Measurements from ENCODE around the gene SCP2.

Gene SCP2, protein sequence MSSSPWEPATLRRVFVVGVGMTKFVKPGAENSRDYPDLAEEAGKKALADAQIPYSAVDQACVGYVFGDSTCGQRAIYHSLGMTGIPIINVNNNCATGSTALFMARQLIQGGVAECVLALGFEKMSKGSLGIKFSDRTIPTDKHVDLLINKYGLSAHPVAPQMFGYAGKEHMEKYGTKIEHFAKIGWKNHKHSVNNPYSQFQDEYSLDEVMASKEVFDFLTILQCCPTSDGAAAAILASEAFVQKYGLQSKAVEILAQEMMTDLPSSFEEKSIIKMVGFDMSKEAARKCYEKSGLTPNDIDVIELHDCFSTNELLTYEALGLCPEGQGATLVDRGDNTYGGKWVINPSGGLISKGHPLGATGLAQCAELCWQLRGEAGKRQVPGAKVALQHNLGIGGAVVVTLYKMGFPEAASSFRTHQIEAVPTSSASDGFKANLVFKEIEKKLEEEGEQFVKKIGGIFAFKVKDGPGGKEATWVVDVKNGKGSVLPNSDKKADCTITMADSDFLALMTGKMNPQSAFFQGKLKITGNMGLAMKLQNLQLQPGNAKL

DNA sequence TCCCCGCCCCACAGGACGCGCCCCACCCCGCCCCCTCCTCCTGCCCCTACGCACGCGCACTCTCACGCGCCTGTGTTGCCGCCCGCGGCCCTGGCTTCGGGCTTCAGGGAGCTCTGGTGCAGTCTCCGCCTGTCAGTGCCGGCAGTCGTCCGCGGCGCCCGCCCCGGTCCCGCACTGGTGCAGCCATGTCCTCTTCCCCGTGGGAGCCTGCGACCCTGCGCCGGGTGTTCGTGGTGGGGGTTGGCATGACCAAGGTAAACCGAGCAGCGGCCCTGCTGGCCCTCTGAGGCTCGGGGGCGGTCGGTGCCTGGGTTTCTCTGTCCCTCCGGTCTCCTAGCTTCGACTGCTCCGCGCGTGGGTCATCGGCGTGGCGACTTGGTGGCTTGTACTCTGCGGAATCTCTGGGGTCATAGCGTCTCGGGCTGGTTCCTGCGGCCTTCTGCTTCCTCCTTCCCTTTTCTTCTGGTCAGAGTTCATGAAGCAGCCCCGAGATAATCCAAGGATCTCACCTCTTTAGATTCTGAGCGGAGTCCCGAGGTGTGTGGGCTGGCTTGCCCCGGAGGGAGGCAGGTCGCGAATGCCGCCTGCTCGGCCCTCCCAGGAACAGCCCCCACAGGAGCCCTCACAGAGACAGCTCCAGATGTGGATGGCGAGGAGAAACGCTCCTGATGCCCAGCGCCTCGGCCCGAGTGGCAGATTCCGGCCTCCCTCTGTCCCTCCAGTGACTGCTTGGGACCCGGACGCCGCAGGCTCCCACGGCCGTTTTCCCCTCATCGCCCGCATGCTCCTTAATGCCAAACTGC, at the start of gene SCP2:
SCP2 (plus strand) TSS at position 65 of the 803 bp plus-strand sequence; CDS start at position 186, 121 bp downstream.
- DNase-seq = peak; percentile 23 to 55

DNA sequence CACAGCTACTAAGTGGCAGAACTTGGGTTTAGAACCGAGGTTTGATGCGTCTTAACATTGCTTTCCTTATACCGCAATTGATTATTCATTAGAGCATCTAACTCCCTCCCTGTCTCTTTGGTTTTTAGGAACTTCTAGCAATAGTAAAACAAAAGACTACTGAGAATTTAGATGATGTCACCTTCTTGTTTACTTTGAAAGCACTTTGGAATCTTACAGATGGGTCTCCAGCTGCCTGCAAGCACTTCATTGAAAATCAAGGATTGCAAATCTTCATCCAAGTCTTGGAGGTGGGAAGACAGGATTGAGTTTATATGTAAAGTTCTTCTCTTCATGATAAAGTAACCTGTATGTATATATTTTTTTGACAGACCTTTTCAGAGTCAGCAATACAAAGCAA, 49.5 kb upstream of the SCP2 start:
- no peak for DNase-seq

DNA sequence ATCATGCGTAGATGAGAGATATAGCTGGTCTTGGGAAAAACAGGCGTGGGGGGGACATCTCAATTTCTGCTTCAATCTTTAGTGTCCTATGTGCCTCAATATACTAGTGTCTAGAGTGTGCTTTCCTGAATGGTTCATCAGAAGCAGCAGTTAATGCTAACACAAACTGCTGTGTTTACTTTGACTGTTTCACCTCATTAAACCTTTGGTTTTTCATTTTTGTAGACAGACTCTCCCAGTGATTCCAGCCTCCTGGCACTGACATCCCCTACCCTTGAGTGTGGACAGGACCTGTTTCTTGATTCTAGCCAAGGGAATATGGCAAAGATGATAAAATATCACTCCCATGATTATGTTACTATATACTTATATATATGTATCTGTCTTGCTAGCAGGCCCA, 46.9 kb upstream of the SCP2 start:
- no peak for DNase-seq

DNA sequence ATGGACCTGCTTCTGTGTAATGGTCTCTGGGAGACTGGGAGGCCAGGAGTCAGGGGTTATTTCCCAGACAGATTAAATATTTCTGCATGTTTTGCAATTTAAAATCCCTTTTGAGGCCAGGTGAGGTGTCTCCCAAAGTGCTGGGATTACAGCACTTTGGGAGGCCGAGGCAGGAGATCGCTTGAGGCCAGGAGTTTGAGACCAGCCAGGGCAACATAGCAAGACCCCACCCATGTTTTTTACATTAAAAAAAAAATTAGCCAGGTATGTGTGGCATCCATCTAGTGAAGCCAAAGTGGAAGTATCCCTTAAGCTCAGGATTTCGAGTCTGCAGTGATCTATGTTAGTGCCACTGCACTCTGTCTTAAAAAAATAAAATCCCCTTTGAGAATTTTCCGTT, 39.6 kb upstream of the SCP2 start:
- no peak for DNase-seq

DNA sequence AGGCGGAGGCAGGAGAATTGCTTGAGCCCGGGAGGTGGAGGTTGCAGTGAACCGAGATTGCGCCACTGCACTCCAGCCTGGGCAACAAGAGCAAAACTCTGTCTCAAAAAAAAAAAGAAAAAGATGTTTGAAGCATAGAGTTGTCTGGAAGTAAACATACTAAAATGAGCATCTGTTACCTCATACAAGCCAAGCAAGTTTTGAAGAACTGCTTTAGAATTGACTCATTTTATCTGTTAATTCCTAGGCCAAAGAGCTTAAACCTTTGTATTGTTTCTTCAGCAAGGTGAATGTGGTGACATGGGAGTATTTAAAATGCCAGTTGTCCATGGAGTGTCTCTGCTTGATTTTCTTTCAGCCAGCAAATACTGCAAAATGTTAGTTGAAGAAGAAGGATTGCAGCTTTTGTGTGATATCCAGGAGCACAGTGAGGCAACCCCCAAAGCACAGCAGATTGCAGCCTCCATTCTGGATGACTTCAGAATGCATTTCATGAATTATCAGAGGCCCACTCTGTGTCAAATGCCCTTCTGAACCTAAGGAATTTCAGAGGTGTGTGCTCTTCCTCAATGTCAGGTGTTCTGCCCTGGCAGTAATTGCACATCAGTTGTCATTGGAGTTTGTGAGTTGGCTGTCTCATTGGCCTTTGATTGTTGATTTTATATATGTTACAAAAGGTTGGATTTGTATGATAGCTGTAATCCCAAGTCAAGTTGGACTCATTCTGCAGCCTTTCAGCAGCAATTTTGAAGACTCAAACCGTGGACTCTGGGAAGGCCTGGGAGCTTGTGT, 34.5 kb upstream of the SCP2 start:
- DNase-seq = no peak

DNA sequence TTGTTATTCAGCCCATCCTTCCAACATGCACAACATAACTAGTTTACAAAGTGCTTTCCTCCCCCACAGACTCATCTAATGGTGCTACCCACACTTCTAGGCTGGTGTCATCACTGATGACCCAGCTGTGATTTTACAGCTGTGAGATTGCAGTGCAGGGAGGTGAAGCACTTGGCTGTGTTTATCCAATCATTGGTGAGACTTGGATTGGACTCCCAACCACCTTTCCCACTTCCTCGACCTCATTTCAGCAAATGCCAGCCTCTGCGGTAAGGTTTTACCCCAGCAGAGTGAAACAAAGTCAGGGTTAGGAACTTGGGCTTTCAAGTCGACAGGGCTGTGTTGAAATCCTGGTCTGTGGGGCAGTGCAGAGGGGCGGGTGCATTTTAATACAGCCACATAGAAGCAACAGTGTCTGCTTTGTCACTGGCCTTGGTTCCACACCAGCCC, 27.6 kb upstream of the SCP2 start:
- DNase-seq = no peak

DNA sequence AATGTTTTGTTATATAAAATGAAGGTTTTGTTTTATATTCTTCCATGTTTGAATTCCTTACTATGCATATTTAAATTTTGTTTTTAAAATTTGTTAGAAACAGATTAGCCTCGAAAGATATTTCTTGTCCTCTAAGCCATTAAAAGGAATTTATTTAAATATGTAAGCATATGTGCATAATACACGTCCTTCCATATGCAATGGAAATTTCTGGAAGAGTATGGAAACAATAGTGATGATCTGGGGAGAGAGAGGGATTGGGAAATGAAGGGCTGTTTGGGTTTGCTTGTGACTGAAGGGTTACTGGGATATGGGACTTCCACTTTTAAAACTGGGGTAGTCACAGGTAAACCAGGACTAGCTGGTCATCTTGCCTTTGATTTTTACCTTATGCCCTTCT, 26.7 kb upstream of the SCP2 start:
- no peak for DNase-seq

DNA sequence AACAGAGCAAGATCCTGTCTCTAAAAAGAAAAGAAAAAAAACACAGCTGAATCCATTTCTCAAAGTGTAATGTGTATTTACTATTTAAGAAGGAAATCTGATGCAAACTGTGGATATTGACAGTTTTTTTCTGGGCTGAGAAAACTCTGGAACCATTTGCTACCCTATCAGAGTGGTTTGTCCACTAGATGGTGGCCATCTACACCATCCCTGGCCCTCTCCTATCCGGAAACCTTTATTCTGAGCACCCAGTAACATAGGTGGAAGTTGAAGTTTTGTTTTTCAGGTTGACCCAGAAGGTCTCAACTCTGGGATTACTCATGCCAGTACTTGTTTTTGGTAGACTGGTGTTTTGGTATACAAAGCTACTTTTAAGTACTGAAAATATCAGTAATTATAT, 25.7 kb upstream of the SCP2 start:
- DNase-seq = no peak

DNA sequence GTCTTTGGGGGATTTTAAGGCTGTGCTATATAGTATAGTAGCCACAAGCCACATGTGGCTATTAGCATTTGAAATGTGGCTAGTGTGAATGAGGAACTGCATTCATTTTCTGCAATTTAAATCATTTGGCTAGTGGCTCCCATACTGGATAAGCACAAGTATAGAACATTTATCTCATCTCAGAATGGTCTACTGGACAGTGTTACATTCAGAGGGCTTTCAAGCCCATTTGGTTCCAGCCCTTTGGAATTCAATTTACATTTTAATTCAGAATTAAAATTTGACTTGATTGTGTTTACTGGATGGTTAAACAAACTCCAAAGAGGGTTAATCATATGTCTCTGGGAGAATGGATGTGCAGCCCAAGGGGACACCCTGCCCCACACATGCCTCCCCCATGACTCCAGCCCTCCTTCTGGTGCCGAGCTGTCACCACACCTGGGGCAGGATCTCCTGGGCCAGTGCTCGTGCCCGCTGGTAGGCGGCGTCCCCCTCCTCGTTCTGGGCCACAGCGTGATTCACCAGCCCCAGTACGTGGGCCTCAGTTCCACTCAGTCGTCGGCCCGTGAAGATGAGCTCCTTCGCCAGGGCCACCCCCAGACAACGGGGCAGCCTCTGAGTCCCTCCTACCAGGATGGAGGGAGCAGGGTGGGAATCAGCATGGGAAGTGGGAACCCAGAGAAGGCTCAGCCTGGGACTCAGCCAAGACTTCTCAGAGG, 22.7 kb upstream of the SCP2 start:
- DNase-seq = no peak

DNA sequence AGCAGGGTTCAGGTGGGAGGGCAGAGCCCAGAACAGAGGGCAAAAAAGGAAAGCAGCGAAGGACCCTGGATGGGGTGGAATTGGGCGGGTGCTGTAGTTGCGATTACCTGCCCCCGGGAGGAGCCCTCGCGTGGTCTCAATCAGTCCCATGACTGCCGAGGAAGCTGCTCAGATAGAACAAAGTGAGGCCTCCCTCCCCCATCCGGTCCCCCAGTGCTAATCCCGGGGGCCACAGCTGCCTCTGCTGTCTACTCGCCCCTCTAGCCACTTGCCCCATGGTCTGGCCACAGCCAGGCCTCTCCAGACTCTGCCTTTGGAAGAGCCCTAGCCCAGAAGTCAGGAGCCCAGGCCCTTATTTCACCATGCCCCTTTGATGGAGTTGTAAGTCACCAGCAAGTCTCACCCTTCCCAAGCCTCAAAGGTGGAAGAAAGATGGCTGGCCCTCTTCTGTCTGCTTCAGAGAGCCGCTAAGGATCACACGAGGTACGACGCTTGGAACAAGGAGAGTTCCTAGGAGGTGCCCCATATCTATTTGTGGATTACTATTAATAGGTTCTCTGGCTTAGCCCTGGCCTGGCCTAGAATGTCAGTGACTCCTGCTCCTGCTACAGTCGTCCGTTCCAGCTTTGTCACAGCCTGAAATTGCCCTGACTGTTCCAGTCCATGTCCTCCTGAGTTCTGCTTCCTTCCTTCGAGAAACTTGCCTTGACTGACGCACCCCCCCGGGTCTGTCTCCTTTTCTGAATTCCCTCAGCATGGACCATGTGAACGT, 22.0 kb upstream of the SCP2 start:
- DNase-seq = no peak

DNA sequence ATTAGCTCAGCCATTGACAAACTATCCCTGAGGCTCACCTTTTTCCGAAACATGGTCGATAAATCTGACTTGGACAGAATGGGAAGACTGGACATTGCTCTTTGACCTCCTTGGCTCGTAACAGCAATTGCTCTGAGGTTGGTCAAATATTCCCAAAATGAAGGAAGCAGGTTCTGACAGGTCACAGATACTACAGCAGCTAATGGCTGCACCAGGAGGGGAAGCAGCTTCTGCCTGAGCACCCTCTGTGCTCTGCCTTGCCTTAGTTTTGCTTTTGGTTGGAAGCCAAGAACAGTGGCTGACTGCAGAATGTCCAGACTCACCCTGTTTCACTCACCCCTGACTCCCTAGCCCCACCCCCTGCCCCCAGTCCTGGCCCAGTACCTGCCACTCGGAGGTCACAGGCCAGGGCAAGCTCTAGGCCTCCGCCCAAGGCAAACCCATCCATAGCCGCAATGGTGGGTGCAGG, 20.9 kb upstream of the SCP2 start:
- DNase-seq = no peak

DNA sequence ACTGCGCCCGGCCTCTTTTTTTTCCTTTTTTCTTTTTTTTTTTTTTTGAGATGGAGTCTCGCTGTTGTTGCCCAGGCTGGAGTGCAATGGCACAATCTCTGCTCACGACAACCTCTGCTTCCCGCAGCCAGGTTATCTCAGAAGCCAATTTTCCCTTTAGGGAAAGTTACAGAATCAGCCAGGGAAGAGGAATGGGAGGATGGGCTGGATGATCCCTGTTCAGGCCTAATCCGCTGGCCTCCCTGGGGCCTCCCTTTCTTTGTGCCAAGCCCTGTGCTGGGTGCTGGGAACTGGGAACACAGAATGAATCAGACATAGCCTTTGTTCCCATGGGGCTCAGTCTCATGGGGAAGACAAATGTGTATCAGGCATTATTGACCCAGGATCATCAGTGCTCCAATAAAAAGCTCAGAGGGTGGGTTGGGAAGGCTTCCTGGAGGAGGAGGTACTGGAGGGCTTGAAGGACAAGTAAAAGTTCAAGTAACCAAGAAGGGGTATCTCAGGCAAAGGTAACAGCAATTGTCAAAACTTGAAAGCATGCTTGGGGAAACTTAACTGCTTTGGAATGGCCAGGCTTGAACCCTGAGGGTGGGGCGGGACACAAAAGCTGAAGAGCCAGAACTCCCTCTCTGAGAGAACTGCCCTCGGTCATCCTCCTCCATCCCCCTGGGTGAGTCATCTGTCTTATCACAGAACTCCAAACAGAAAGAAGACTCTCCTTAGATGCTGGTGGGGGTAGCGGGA, 19.8 kb upstream of the SCP2 start:
- DNase-seq = no peak

DNA sequence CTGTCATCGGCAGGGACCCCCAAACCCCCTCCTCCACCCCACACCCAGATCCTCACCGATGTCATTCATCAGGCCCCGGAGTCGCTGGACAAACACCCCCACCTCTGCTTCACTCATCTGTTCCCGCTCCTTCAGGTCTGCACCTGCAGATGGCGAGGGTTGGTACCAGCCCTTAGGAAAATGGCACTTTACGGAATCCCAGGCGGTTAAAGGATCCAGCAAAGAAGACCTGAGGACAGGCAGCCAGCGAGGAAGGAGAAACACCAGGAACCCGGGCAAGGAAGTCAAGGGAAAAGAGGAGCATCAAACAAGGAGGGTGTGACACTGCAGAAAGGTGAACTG, 19.3 kb upstream of the SCP2 start:
- DNase-seq = no peak

DNA sequence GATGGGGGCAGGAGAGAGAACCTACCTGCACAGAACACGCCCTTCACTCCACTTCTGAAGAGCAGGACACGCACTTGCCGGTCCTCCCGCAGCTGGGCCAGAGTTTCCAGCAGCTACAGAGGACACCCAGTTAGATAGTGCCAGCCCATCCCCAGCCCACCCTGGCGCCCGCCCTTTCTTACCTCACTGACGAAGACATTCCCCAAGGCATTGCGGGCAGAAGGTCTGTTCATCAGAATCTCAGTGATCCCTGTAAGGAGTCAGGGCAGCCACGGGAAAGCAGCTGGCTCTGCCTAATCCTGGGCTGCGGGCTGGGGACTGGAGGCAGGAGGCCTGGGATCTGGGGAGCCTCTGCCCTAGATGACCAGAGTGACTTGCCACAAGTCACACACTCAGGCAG, 15.5 kb upstream of the SCP2 start:
- DNase-seq = no peak

DNA sequence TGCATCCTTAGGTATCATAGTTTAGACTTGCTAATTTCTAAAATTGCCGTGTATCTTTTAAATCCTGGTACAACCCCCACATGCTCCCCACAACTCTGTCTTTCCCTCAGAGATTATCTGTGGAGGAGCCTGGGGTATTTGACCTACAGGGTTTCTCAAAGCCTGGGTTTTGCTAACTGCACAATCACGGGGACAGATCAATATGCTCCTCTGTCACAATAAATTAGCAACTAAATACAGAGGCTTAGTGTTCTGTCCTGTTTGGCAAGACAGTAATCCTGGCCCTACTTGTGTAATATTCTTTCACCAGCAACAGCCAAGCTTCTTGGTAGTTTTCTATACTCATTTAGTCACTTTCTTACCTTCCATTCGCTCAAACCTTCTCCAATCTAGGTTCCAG, 14.1 kb upstream of the SCP2 start:
- DNase-seq = no peak

DNA sequence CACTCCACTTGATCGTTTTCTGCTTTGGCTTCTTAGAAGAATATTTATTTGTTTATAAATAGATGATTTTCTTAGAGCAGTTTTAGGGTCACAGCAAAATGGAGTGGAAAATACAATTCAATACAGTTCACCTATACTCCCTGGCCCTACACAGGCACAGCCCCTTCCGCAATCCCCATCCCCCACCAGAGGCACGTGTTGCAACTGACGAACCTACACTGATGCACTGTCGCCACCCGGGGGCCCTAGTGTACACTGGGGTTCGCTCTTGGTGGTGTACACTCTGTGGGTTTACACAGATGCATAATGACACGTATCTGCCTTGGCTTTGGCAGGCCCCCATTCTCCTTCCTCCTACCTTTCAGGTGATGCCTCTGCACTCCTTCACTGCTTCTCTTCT, 13.5 kb upstream of the SCP2 start:
- no peak for DNase-seq

DNA sequence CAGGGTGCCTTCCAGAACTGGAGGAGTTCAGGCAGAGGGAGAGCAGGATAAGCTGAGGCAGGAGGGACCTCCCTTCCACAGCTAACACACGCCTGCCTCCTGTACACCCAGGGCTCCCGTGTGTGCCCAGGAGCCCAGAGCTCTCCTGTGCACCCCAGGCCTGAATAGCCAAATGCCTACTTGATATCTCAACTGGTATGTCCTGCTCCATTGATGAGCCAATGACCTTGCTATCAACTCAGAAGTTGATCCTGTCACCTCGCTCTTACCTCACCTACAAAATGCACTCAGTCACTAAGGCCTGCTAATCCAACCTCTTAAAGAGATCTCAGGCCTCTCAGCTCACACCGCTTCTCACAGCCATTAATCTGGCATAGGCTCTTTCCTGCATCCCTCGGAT, 12.6 kb upstream of the SCP2 start:
- DNase-seq = no peak

DNA sequence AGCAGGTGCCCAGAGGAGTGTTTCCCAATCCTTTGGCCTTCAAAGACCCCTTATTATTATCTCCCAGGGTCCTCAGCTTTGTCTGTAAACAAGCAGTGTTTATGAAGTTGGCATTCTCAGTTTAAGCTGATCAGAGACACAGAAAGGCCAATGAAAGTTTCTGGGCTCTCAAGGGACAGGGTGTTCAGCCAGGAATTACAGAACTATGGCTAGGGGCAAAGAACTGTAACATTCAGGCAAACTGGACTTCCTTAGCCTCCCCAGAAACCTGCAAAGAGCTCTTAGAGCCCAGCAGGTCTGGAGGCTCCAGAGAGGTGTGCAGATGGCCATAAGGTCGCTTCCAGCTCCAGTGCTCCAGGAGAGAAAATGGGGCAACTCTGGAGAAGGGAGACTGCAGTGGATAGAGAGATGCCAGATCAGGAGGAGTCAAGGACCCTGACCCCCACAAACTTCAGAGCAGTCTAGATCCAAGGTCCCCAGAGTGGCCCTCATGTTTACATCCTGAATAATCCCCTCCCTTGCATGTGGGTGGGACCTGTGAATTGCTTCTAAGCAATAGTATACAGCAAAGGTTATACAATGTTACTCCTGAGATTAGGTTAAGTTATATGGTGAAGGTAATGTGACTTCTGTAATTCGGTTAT, 11.7 kb upstream of the SCP2 start:
- no peak for DNase-seq

DNA sequence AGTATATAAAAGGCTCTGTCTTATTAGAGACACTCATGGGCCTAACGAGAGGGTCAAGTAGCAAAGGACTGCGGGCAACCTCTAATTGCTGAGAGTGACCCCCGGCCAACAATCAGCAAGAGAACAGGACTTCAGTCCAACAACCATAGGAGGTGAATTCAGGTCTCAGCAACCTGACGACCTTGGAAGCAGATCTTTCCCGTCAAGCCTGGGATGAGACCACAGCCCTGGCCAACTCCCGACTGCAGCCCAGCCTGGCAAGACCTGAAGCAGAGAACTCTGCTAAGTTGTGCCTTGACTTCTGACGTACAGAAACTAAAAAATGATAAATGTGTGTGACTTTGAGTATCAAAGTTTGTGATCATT, 11.2 kb upstream of the SCP2 start:
- no peak for DNase-seq

DNA sequence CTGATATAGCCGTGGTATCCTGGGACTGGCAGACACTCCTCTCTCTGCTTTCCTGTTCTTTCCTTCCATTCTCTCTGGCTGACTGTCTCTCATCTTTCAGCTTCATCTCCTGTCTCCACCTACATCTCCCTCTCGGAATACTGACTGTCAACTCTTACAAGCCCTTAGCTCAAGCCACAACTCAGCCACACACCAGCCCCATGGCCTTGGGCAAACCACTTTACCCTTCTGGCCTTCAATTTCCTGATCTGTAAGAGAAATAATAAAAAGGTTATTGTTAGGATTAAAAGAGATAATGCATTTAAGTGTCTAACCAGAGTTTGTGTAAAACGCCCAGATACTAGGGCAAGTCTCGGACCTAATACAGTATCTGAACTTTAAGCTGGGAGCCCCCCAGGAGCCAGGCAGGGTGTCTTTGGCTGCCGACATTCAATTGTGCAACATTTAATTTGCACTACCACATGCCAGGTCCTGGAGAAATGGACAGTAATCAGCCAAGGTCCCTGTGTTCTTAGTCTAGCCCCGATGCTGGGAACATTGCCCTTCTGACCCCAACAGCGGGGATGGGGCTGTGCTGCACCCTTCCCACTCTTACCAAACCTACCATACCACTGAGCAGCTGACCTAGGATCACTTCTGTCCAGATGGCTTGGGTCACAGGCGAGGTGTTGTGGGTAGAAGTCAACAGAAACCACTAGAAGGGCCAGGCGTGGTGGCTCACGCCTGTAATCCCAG, 10.7 kb upstream of the SCP2 start:
- DNase-seq = no peak

All from NCI-H1930 (cell line).